Mammary epithelial cell (primary cell): ENCODE measurements around the gene RANBP2.

ENCODE experiments used
- EZH2 ChIP-seq: IDR thresholded peaks from 2 replicates; pipeline ENCODE4 v1.6.1; 2012; ENCODE audit warnings: low read length, inconsistent platforms, borderline replicate concordance
- TF ChIP-seq, protein P1 (sequence below), 2 donors: IDR thresholded peaks in 1 of 2; conservative IDR thresholded peaks in 1 of 2; 2 replicates each; pipeline ENCODE4 v1.5.1; 2011 to 2012; ENCODE audit warnings: inconsistent platforms in 2 of 2, low read length in 2 of 2, mild to moderate bottlenecking in 2 of 2, control low read depth in 1 of 2, low read depth in 1 of 2; ENCODE audit not compliant: insufficient read depth in 1 of 2; ENCODE audit errors: extremely low read depth in 1 of 2

- TF ChIP-seq EZH2, result no peak
- TF ChIP-seq, protein P1, sequence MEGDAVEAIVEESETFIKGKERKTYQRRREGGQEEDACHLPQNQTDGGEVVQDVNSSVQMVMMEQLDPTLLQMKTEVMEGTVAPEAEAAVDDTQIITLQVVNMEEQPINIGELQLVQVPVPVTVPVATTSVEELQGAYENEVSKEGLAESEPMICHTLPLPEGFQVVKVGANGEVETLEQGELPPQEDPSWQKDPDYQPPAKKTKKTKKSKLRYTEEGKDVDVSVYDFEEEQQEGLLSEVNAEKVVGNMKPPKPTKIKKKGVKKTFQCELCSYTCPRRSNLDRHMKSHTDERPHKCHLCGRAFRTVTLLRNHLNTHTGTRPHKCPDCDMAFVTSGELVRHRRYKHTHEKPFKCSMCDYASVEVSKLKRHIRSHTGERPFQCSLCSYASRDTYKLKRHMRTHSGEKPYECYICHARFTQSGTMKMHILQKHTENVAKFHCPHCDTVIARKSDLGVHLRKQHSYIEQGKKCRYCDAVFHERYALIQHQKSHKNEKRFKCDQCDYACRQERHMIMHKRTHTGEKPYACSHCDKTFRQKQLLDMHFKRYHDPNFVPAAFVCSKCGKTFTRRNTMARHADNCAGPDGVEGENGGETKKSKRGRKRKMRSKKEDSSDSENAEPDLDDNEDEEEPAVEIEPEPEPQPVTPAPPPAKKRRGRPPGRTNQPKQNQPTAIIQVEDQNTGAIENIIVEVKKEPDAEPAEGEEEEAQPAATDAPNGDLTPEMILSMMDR (conservative IDR thresholded peaks at IDR 0.05 in 1 of 2, IDR thresholded peaks at IDR 0.05 in 1 of 2; ENCODE audit: extremely low read depth in 1 of 2, insufficient read depth in 1 of 2, low read depth in 1 of 2, low read length in 2 of 2), result no peak
Measured at GRCh38 chr2:108719149-108720044, at the start of gene RANBP2.
